Motor neuron (in vitro differentiated cells): ENCODE measurements around the gene PHLDA3. TPM values are rescaled to one million over a fixed set of nuclear protein-coding genes. Genes with fewer than 3 reads are reported as not detected.
A peak's percentile ranks its signal among the peaks of the same experiment; 100 is the strongest.

Experiments used
- ATAC-seq, 8 experiments: fragments of 200-7000 bp; cut with Tn5 transposase; replicated peaks in 6 of 8; 2 replicates each; pipeline ENCODE4 v1.8.0; 2021; ENCODE audit warnings: mild to moderate bottlenecking in 8 of 8, moderate library complexity in 8 of 8
- H3K27ac ChIP-seq, 2 donors: fragments of 250-450 bp; sonication (Bioruptor Pico); 2 replicates each; pipeline ENCODE4 v1.9.0; 2021; ENCODE audit warnings: antibody characterized with exemption in 2 of 2, mild to moderate bottlenecking in 2 of 2, moderate library complexity in 1 of 2
- H3K4me1 ChIP-seq, 2 donors: fragments of 250-450 bp; sonication (Bioruptor Pico); replicated peaks in 1 of 2; 2 replicates each; pipeline ENCODE4 v1.6.1; 2021; ENCODE audit warnings: antibody characterized with exemption in 2 of 2, mild to moderate bottlenecking in 2 of 2, moderate library complexity in 1 of 2
- H3K4me3 ChIP-seq, 5 donors: fragments of 250-450 bp; sonication (Bioruptor Pico); 2 replicates each; pipeline ENCODE4 v1.9.0; 2021; ENCODE audit warnings: antibody characterized with exemption in 5 of 5, mild to moderate bottlenecking in 5 of 5, moderate library complexity in 4 of 5
- WGBS, 10 experiments: fragments of 450-650 bp; shearing (Covaris generic); methylation state at CpG; one replicate each; pipeline ENCODE4 v1.0.0; 2022; 5-methylcytosine and 5-hydroxymethylcytosine counted together
- in situ Hi-C, 9 experiments: fragments of 400-800 bp; cut with MboI; loops; one replicate each; pipeline ENCODE4 v1.15.0; 2021; ENCODE audit warnings: low sequenced_read_pairs in 9 of 9, low pct_unique_long_range_greater_than_20kb in 2 of 9; ENCODE audit not compliant: unreplicated experiment in 9 of 9
- total RNA-seq, 8 experiments: library from RNA; unstranded; fragments of 300-600 nt; gene quantifications; 2 replicates each; pipeline versions ENCODE4 v1.2.3 to v1.2.4, GENCODE V29; 2022

PHLDA3 gene
- total RNA-seq, 8 experiments from 2014 or later = 14.3 to 55.1 (median 23.4) TPM

DNA sequence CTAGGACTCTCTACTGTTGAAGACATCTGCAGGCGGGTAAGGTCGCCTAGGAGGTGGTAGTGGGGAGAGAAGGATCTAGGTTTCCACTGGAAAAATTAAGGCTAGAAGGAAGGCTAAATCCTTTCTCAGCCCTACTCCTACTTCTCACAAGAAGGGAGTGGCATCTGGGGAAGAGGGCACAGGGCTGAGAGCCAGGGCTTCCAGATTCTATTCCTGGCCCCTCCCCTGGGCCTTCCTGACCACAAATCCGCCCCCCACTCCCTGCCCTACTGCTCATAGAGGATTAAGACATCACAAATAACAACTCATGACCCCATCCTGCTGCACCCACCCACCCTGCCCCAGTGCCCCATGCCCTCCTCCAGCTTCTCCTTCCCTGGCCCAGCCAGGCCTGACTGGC is 2.5 kb downstream of the PHLDA3 start:
- in situ Hi-C loops = no loop called here
- 71% methylated on average over 2 of the region's 3 CpGs; no CpG with 5 or more reads in 9 of the 10 experiments for WGBS, 10 experiments
- Histone ChIP-seq H3K4me1 (peaks cover 28% of the 10 kb centered on the region in 2 donors), H3K4me3 (peak overlapping the region in 2 of 5 donors; percentile 1 to 84), H3K27ac (no peak overlapping the region)
- ATAC-seq = no peak

- no peak for ATAC-seq
- Histone ChIP-seq H3K4me1 (peaks cover 34 to 35% of the 10 kb centered on the region in 2 donors), H3K4me3 (no peak overlapping the region), H3K27ac (no peak overlapping the region)
- 65 to 100% (median 92%) methylated on average over 2 to 5 of the region's 9 CpGs; no CpG with 5 or more reads in 3 of the 10 experiments for WGBS, 10 experiments
- in situ Hi-C loops = no loop called here
Measured at GRCh38 chr1:201465698-201466290, 3.2 kb downstream of the PHLDA3 start.

GRCh38 chr1:201463071-201463552 is 5.9 kb downstream of the PHLDA3 start:
- Histone ChIP-seq H3K4me1 (peaks cover 27 to 28% of the 10 kb centered on the region in 2 donors), H3K4me3 (no peak overlapping the region), H3K27ac (no peak overlapping the region)
- in situ Hi-C loops = no loop called here
- 79 to 92% (median 80%) methylated on average over 1 to 6 of the region's 7 CpGs; no CpG with 5 or more reads in 5 of the 10 experiments for WGBS, 10 experiments
- ATAC-seq = peak in 2 of 8 experiments; percentile 2 to 8

- Histone ChIP-seq H3K4me3 (no peak overlapping the region), H3K27ac (no peak overlapping the region), H3K4me1 (peaks cover 22 to 23% of the 10 kb centered on the region in 2 donors)
- ATAC-seq = peak; percentile 56 to 78 (median 60)
- 58 to 100% (median 94%) methylated on average over 1 to 10 of the region's 13 CpGs; no CpG with 5 or more reads in 4 of the 10 experiments for WGBS, 10 experiments
- in situ Hi-C loops = no loop called here
Measured at GRCh38 chr1:201461645-201462441, 7.1 kb downstream of the PHLDA3 start.

- Histone ChIP-seq H3K27ac (peak overlapping the region in 1 of 2 donors; percentile 18), H3K4me1 (peaks cover 23 to 31% of the 10 kb centered on the region in 2 donors), H3K4me3 (no peak overlapping the region)
- in situ Hi-C loops = no loop called here
- ATAC-seq = peak; percentile 38 to 90 (median 80)
- 0 to 92% (median 67%) methylated on average over 1 to 8 of the region's 8 CpGs; no CpG with 5 or more reads in 3 of the 10 experiments for WGBS, 10 experiments
Measured at GRCh38 chr1:201460814-201461644, 8.0 kb downstream of the PHLDA3 start.

DNA sequence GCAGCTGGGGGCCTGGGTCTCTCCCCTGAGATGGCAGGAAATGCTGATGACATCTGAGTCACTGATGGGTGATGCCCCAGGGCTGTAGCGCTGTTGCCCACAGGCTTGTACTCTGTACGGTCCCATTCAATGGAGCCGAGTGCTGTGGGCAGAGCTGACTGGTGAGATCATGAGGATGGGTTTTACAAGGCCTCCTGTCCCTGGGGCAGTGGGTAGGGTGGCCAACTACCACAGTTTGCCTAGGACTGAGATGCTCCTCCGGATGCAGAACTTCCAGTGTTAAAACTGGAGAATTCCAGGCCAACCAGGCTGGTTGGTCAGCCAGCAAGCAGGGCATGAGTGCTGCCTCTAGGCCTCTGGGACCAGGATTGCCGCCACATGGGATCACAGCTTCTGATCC is 9.2 kb downstream of the PHLDA3 start:
- Histone ChIP-seq H3K4me3 (no peak overlapping the region), H3K27ac (no peak overlapping the region), H3K4me1 (peaks cover 34 to 44% of the 10 kb centered on the region in 2 donors)
- WGBS, 10 experiments = 60 to 100% (median 97%) methylated on average over 1 to 5 of the region's 5 CpGs; no CpG with 5 or more reads in 4 of the 10 experiments
- in situ Hi-C loops = no loop called here
- ATAC-seq = no peak

DNA sequence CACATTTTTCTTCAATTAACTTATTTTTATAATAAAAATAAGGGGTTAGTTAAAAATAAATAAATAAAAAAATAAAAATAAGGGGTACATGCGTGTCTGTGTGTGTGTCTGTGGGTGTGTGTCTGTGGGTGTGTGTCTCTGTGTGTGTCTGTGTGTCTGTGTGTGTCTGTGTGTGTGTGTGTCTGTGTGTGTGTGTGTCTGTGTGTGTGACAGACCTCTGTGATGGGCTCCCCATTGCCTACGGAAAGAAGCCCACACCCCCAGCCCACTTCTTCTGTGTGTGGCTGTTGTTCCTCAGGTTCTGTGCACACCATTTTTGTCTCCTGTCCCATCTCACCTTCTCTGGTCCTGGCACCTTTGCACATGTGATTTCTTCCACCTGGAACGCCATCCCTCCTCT is 9.9 kb downstream of the PHLDA3 start:
- H3K4me1 ChIP-seq = peaks cover 41 to 45% of the 10 kb centered on the region in 2 donors
- ATAC-seq = no peak
- no peak overlapping the region for H3K27ac ChIP-seq
- H3K4me3 ChIP-seq = no peak overlapping the region
- in situ Hi-C loops = no loop called here
- whole genome bisulfite sequencing, 10 experiments = 80 to 100% (median 100%) methylated on average over 1 to 3 of the region's 3 CpGs; no CpG with 5 or more reads in 2 of the 10 experiments

DNA sequence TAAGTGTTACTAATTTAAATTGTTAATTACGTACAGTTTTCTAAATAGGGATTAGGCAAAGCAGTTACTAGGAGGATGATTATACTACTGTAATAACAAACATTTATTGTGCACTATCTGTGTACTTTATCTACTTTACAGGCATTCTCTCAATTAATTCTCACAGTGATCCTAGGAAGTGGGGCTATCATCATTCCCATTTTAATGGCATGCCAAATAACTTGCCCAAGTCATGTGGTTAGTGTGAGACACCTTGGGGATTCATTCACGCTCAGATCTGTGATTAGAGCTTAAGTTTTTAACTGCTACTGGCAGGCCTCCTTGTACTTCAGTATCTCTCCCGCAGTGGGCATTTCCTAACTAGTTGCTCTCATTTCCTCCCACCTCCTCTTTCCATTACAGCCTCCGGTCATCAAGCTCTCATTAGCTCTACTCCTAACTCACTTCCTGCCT is 11.5 kb downstream of the PHLDA3 start:
- no peak overlapping the region for H3K27ac ChIP-seq
- peaks cover 43 to 51% of the 10 kb centered on the region in 2 donors for H3K4me1 ChIP-seq
- no peak for ATAC-seq
- no peak overlapping the region for H3K4me3 ChIP-seq
- 17 to 100% (median 75%) methylated on average over 1 to 4 of the region's 4 CpGs; no CpG with 5 or more reads in 1 of the 10 experiments for WGBS, 10 experiments
- in situ Hi-C loops = no loop called here

- in situ Hi-C loops = no loop called here
- 7 to 80% (median 32%) methylated on average over 1 to 8 of the region's 11 CpGs for WGBS, 10 experiments
Measured at GRCh38 chr1:201456499-201457309, 12.3 kb downstream of the PHLDA3 start.

DNA sequence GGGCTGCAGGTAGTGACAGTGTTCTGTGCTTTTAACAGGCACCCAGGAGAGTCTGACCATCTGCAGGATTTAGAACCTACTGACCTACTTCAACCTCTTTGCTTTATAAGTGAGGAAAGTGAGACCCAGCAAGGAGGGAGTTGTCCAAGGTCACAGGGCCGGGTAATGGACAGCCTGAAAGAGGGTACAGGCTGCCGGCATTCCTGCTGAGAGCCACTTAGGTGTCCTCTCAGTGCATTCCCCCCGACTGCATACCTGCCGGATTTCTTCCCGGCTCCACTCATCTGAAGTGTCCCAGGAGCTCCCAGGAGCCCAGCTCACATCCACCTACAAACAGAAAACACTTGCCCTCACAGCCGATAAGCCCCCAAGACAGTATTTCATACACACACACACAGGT is 13.9 kb downstream of the PHLDA3 start:
- H3K27ac ChIP-seq = peak overlapping the region; percentile 6 to 66
- WGBS, 10 experiments = 67 to 100% (median 80%) methylated on average over 1 to 6 of the region's 6 CpGs; no CpG with 5 or more reads in 3 of the 10 experiments
- peaks cover 45 to 51% of the 10 kb centered on the region in 2 donors for H3K4me1 ChIP-seq
- no peak overlapping the region for H3K4me3 ChIP-seq
- ATAC-seq = no peak
- in situ Hi-C loops = no loop called here

More at GRCh38 chr1:201456499-201457309, 12.3 kb downstream of the PHLDA3 start:
- ATAC-seq = peak; percentile 8 to 51 (median 19)
- Histone ChIP-seq H3K27ac (peak overlapping the region; percentile 22 to 66), H3K4me3 (no peak overlapping the region), H3K4me1 (peaks cover 39 to 51% of the 10 kb centered on the region in 2 donors)

DNA sequence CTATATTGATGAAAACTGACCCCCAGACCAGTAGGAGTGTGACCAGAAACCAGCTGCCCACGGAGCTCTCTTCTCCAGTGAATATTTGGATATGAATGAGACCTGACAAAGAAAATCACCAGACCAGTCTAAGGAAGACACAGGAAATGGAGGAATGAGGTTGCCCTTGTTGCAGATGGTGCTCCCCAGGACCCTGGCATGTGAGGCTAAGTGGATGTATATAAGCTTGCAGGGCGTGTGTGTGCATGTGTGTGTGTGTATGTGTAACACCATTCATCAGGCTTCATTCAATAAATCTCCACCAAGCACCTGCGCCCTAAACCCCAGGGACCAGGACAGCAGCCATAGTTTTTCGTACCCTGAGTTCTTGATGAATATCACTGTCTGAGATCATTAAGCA is 14.4 kb downstream of the PHLDA3 start:
- Histone ChIP-seq H3K27ac (peak overlapping the region; percentile 44 to 57), H3K4me1 (peaks cover 48 to 54% of the 10 kb centered on the region in 2 donors), H3K4me3 (no peak overlapping the region)
- peak in 5 of 8 experiments; percentile 5 to 68 (median 65) for ATAC-seq
- in situ Hi-C loops = no loop called here
- WGBS, 10 experiments = 0 to 100% (median 35%) methylated on average over 1 to 4 of the region's 4 CpGs; no CpG with 5 or more reads in 1 of the 10 experiments

DNA sequence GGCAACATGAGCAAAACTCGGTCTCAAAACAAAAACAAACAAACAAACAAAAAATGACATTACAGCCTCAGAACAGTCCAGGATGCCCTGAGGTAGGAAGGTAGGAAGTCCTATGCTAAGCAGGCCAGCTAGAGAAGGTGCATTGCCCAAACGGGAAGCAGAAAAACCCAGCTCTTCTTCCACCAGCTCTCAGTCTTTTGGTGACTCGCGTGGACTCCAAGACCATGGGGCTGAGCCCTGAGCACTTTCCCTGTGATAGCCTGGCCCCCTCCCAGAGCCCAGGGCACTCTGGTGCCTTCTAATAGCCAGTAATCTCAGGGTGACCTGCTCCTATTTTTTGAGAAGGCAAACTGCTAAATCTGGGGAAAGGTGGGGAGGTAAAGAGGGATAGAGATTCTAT is 16.1 kb downstream of the PHLDA3 start:
- Histone ChIP-seq H3K4me1 (peaks cover 62 to 65% of the 10 kb centered on the region in 2 donors), H3K4me3 (no peak overlapping the region), H3K27ac (no peak overlapping the region)
- in situ Hi-C loops = no loop called here
- no peak for ATAC-seq
- 58 to 93% (median 83%) methylated on average over 1 to 4 of the region's 4 CpGs; no CpG with 5 or more reads in 2 of the 10 experiments for WGBS, 10 experiments
